GM21367 (cell line): ENCODE data around the gene JADE1.

Experiments used
- ATAC-seq: cut with Tn5 transposase; IDR thresholded peaks from one replicate; pipeline ENCODE4 v1.9.1; 2021; ENCODE audit not compliant: unreplicated experiment

The JADE1 gene

GRCh38 chr4:128810331-128810870 is 901 bp downstream of the JADE1 start:
- no peak for ATAC-seq

GRCh38 chr4:128810871-128811570 is 1.5 kb downstream of the JADE1 start:
- peak; percentile 39 for ATAC-seq

GRCh38 chr4:128811571-128812441 is 2.3 kb downstream of the JADE1 start:
- ATAC-seq = peak; percentile 45

- peak; percentile 1 for ATAC-seq
Measured at GRCh38 chr4:128812442-128813235, 3.1 kb downstream of the JADE1 start.

- no peak for ATAC-seq
Measured at GRCh38 chr4:128813965-128814364, 4.5 kb downstream of the JADE1 start.

GRCh38 chr4:128818442-128818841 is 8.9 kb downstream of the JADE1 start:
- ATAC-seq = no peak

- no peak for ATAC-seq
Measured at GRCh38 chr4:128819082-128819742, 9.7 kb downstream of the JADE1 start.

GRCh38 chr4:128820671-128821070 is 11.2 kb downstream of the JADE1 start:
- ATAC-seq = no peak

GRCh38 chr4:128821151-128821550 is 11.7 kb downstream of the JADE1 start:
- ATAC-seq = no peak

- ATAC-seq = no peak
Measured at GRCh38 chr4:128823025-128823661, 13.6 kb downstream of the JADE1 start.

GRCh38 chr4:128825226-128825625 is 15.7 kb downstream of the JADE1 start:
- ATAC-seq = no peak

GRCh38 chr4:128827296-128827695 is 17.8 kb downstream of the JADE1 start:
- ATAC-seq = peak; percentile 38

GRCh38 chr4:128830906-128831503 is 21.5 kb downstream of the JADE1 start:
- ATAC-seq = no peak

GRCh38 chr4:128831531-128832242 is 22.2 kb downstream of the JADE1 start:
- ATAC-seq = no peak

- no peak for ATAC-seq
Measured at GRCh38 chr4:128832243-128832625, 22.7 kb downstream of the JADE1 start.

GRCh38 chr4:128835498-128836222 is 26.2 kb downstream of the JADE1 start:
- ATAC-seq = no peak

GRCh38 chr4:128837198-128837597 is 27.7 kb downstream of the JADE1 start:
- ATAC-seq = no peak

- ATAC-seq = no peak
Measured at GRCh38 chr4:128837679-128838078, 28.2 kb downstream of the JADE1 start.
